HCT116 (cell line): ENCODE results near the gene H6PD. TPM values are rescaled to one million over a fixed set of nuclear protein-coding genes. Genes with fewer than 3 reads are reported as not detected.

Experiments used
- ATAC-seq: fragments of 200-7000 bp; cut with Tn5 transposase; 2 replicates; pipeline ENCODE4 v1.9.1; 2020; ENCODE audit warnings: mild to moderate bottlenecking, moderate library complexity
- BruUV-seq: library from RNA; stranded (reverse); fragments of 400-500 nt; replicated peaks from 2 replicates; lab custom pipeline; 2021; lab: Mats Ljungman, UMichigan
- CTCF ChIA-PET: fragments of 300-600 bp; sonication (Branson Sonifier 250); formaldehyde crosslinking; loops from one replicate; lab custom pipeline; 2021; ENCODE audit warnings: antibody characterized with exemption; lab: Charles Lee
- POLR2A ChIA-PET: fragments of 300-600, 350-600 bp; sonication (Branson Sonifier 250); formaldehyde crosslinking; loops from one replicate; lab custom pipeline; 2021; ENCODE audit warnings: antibody characterized with exemption; lab: Charles Lee
- RAD21 ChIA-PET, 2 experiments: fragments of 300-600 bp; sonication (Branson Sonifier 250); formaldehyde crosslinking; loops; one replicate each; lab custom pipeline; 2023; ENCODE audit warnings: low total read pairs in 2 of 2; ENCODE audit not compliant: uncharacterized antibody in 2 of 2, unreplicated experiment in 2 of 2, low non-redundant PET in 1 of 2; lab: Charles Lee
- DNase-seq: peaks from one replicate; pipeline ENCODE4 v3.0.0-alpha.2; 2010; ENCODE audit warnings: low read depth, low spot score
- H2AFZ ChIP-seq: fragments of 200-600 bp; shearing (Covaris generic), sonication (generic); 2 replicates; pipeline ENCODE4 v1.6.1; 2017; ENCODE audit warnings: low read depth, mixed run types, mixed read lengths, antibody characterized with exemption, low read length; ENCODE audit not compliant: poor library complexity, severe bottlenecking
- H3K27ac ChIP-seq: 2 replicates; pipeline ENCODE4 v1.5.1; 2012; ENCODE audit warnings: low read depth, low read length
- H3K27me3 ChIP-seq: fragments of 200-600 bp; sonication (generic); 2 replicates; pipeline ENCODE4 v1.6.1; 2016; ENCODE audit warnings: mixed run types, low read length, mixed read lengths; ENCODE audit not compliant: insufficient read depth
- H3K36me3 ChIP-seq, 2 experiments: fragments of 200-500 bp in 1 of 2; fragments of 200-600 bp in 1 of 2; sonication (Bioruptor generic) in 1 of 2; sonication (generic) in 1 of 2; 2 replicates each; pipeline versions ENCODE4 v1.5.1 to v1.6.1; 2014 to 2016; ENCODE audit warnings: low read length in 2 of 2, inconsistent platforms in 1 of 2, mixed read lengths in 1 of 2, mixed run types in 1 of 2; ENCODE audit not compliant: insufficient read depth in 2 of 2, control insufficient read depth in 1 of 2
- H3K4me1 ChIP-seq, 2 experiments: fragments of 200-600 bp in 1 of 2; sonication (generic) in 1 of 2; 2 replicates each; pipeline versions ENCODE4 v1.5.1 to v1.6.1; 2012 to 2017; ENCODE audit warnings: low read length in 2 of 2, inconsistent platforms in 1 of 2, mild to moderate bottlenecking in 1 of 2, mixed read lengths in 1 of 2, mixed run types in 1 of 2, moderate library complexity in 1 of 2; ENCODE audit not compliant: insufficient read depth in 2 of 2, control insufficient read depth in 1 of 2
- H3K4me2 ChIP-seq: fragments of 200-600 bp; sonication (generic); 2 replicates; pipeline ENCODE4 v1.6.1; 2017; ENCODE audit warnings: mixed run types, low read length, mixed read lengths
- H3K4me3 ChIP-seq, 2 experiments: fragments of 200-600 bp in 1 of 2; sonication (generic) in 1 of 2; replicated peaks in 1 of 2; 2 replicates each; pipeline ENCODE4 v1.5.1; 2011 to 2016; ENCODE audit warnings: low read length in 2 of 2, control low read depth in 1 of 2, low read depth in 1 of 2, mild to moderate bottlenecking in 1 of 2, mixed read lengths in 1 of 2, mixed run types in 1 of 2
- H3K79me2 ChIP-seq: fragments of 200-600 bp; sonication (generic); 2 replicates; pipeline ENCODE4 v1.6.1; 2017; ENCODE audit warnings: mild to moderate bottlenecking, mixed run types, low read length, moderate library complexity, mixed read lengths; ENCODE audit not compliant: insufficient read depth
- H3K9ac ChIP-seq: fragments of 200-600 bp; sonication (generic); 2 replicates; pipeline ENCODE4 v1.6.1; 2016; ENCODE audit warnings: low read length, mixed read lengths
- H3K9me2 ChIP-seq: fragments of 200-600 bp; sonication (generic), shearing (Covaris generic); 2 replicates; pipeline ENCODE4 v1.6.1; 2017; ENCODE audit warnings: mixed run types, mild to moderate bottlenecking, moderate library complexity; ENCODE audit not compliant: insufficient read depth
- H3K9me3 ChIP-seq, 2 experiments: fragments of 200-500 bp in 1 of 2; fragments of 200-600 bp in 1 of 2; sonication (Bioruptor generic) in 1 of 2; sonication (generic) in 1 of 2; 2 replicates each; pipeline ENCODE4 v1.6.1; 2014 to 2017; ENCODE audit warnings: low read length in 2 of 2, mixed read lengths in 2 of 2, inconsistent platforms in 1 of 2, low read depth in 1 of 2, mild to moderate bottlenecking in 1 of 2, mixed run types in 1 of 2, moderate library complexity in 1 of 2; ENCODE audit not compliant: control insufficient read depth in 1 of 2, insufficient read depth in 1 of 2
- H4K20me1 ChIP-seq: fragments of 200-600 bp; sonication (generic), shearing (Covaris generic); 2 replicates; pipeline ENCODE4 v1.6.1; 2017; ENCODE audit warnings: mixed run types, mild to moderate bottlenecking, moderate library complexity; ENCODE audit not compliant: insufficient read depth
- CBX3 ChIP-seq: IDR thresholded peaks from 2 replicates; pipeline ENCODE4 v1.6.1; 2012; ENCODE audit warnings: low read depth
- EGR1 ChIP-seq: IDR thresholded peaks from 2 replicates; pipeline ENCODE4 v1.6.1; 2012; ENCODE audit warnings: low read depth
- ELF1 ChIP-seq: IDR thresholded peaks from 2 replicates; pipeline ENCODE4 v1.6.1; 2012; ENCODE audit warnings: low read depth, borderline replicate concordance
- EZH2phosphoT487 ChIP-seq: fragments of 200-600 bp; IDR thresholded peaks from 2 replicates; pipeline ENCODE4 v1.6.1; 2018; ENCODE audit warnings: antibody characterized with exemption, borderline replicate concordance
- POLR2A ChIP-seq: IDR thresholded peaks from 2 replicates; pipeline ENCODE4 v1.7.0; 2011; ENCODE audit warnings: borderline replicate concordance; ENCODE audit not compliant: insufficient read depth, insufficient read length; ENCODE audit errors: extremely low read depth
- POLR2AphosphoS5 ChIP-seq: IDR thresholded peaks from 2 replicates; pipeline ENCODE4 v1.6.1; 2011; ENCODE audit warnings: mild to moderate bottlenecking, low read depth, low read length, moderate library complexity
- SIN3A ChIP-seq: IDR thresholded peaks from 2 replicates; pipeline ENCODE4 v1.6.1; 2012; ENCODE audit warnings: low read depth
- SRF ChIP-seq: IDR thresholded peaks from 2 replicates; pipeline ENCODE4 v1.6.1; 2012; ENCODE audit warnings: low read depth
- TCF7L2 ChIP-seq: IDR thresholded peaks from 2 replicates; pipeline ENCODE4 v1.7.0; 2011; ENCODE audit warnings: borderline replicate concordance, inconsistent platforms; ENCODE audit not compliant: insufficient read depth, insufficient read length; ENCODE audit errors: extremely low read depth
- intact Hi-C: fragments of 100-400 bp; cut with micrococcal nuclease; formaldehyde crosslinking; loops from 2 replicates; pipeline ENCODE4 v1.10.0; 2022
- total RNA-seq: library from RNA; stranded (reverse); gene quantifications from one replicate; pipeline ENCODE4 v1.2.1, GENCODE V29; 2021; ENCODE audit not compliant: unreplicated experiment
- TF ChIP-seq, protein P1 (sequence below): IDR thresholded peaks from 2 replicates; pipeline ENCODE4 v1.6.1; 2011; ENCODE audit warnings: mild to moderate bottlenecking, low read length, moderate library complexity; ENCODE audit not compliant: insufficient replicate concordance; ENCODE audit errors: extremely low read depth
- TF ChIP-seq, protein P2 (sequence below), 3 experiments: fragments of 200-600 bp in 1 of 3; sonication (generic) in 1 of 3; IDR thresholded peaks in 2 of 3; conservative IDR thresholded peaks in 1 of 3; 2 replicates each; pipeline ENCODE4 v1.5.1; 2012 to 2017; ENCODE audit warnings: low read depth in 2 of 3, low read length in 2 of 3, antibody characterized with exemption in 1 of 3, borderline replicate concordance in 1 of 3, control low read depth in 1 of 3, mild to moderate bottlenecking in 1 of 3, mixed read lengths in 1 of 3, mixed run types in 1 of 3, moderate library complexity in 1 of 3; ENCODE audit not compliant: insufficient read depth in 1 of 3
- TF ChIP-seq, protein P3 (sequence below): IDR thresholded peaks from 2 replicates; pipeline ENCODE4 v1.6.1; 2012

Gene H6PD
- total RNA-seq, 1 experiment from 2014 or later, result 16.2 TPM

DNA sequence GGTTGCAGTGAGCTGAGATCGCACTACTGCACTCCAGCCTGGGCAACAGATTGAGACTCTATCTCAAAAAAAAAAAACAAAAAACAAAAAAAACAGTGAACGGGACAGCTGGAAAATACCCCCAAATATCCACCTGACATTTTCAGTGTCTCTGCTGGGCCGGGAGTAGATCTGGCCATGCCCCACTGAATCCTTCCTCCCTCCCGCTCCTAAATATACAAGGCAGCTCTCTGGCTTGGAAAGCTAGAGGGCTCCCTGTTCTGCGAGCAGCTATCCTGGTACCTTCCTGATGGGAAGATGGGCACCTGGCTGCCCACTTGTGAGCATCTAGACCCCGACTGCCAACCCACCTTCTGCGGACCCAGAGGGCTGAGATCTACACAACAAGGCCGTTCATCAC is 79.5 kb downstream of the H6PD start:
- Histone ChIP-seq H3K4me3 (no peak overlapping the region), H3K27me3 (no peaks in the 10 kb centered on the region), H3K27ac (no peak overlapping the region), H3K79me2 (peaks cover 57% of the 10 kb centered on the region), H3K36me3 (no peaks in the 10 kb centered on the region), H3K4me2 (no peak overlapping the region)
- no TSS peak for BruUV-seq
- intact Hi-C loops, result no loop called here
- no peak for ATAC-seq
- POLR2A ChIA-PET, result no interaction called here
- TF ChIP-seq TCF7L2 (no peak), ELF1 (no peak), SRF (no peak), EGR1 (no peak), CBX3 (no peak)
- TF ChIP-seq, all 23 proteins: peak for 0
- no peaks in the 10 kb centered on the region for H3K9me2 ChIP-seq
- no peak overlapping the region for H2AFZ ChIP-seq
- RAD21 ChIA-PET, result no interaction called here
- H3K4me1 ChIP-seq, result peaks cover 14 to 34% of the 10 kb centered on the region in 2 experiments
- H3K9ac ChIP-seq, result no peak overlapping the region
- no peak for DNase-seq
- H3K9me3 ChIP-seq, result no peaks in the 10 kb centered on the region
- CTCF ChIA-PET, result no interaction called here
- H4K20me1 ChIP-seq, result no peaks in the 10 kb centered on the region

DNA sequence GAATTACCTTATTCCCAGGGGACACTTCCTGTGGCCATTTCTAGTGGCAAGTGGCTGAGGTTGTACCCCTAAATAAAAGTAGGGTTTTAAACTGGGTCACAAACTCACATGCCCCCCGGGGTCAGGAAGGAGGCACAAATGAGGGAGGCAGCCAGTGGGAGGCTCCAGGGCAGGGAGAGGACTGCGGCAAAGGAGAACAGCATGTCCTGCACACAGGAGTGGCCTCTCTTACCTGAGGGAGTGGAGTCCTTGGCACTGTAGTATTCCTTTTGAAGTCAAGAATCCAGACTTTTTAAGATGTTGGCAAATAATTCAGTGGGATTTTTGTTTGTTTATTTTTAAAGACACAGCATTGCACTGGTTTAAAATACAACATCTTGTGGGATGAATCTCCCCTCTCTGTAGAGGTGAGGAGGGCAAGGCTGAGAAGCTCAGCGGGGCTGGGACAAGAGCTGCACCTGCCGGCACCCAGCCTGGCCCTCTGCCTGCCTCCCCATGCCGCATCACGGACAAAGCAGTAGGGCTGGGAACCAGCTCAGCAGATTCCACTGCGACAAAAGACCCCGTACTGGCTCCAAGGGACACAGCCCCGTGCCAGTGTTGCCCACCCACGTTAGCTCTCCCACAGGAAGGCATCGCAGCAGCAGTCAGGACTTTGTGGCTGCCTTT is 80.3 kb downstream of the H6PD start:
- H3K9me3 ChIP-seq, result no peaks in the 10 kb centered on the region
- TF ChIP-seq, protein P1, sequence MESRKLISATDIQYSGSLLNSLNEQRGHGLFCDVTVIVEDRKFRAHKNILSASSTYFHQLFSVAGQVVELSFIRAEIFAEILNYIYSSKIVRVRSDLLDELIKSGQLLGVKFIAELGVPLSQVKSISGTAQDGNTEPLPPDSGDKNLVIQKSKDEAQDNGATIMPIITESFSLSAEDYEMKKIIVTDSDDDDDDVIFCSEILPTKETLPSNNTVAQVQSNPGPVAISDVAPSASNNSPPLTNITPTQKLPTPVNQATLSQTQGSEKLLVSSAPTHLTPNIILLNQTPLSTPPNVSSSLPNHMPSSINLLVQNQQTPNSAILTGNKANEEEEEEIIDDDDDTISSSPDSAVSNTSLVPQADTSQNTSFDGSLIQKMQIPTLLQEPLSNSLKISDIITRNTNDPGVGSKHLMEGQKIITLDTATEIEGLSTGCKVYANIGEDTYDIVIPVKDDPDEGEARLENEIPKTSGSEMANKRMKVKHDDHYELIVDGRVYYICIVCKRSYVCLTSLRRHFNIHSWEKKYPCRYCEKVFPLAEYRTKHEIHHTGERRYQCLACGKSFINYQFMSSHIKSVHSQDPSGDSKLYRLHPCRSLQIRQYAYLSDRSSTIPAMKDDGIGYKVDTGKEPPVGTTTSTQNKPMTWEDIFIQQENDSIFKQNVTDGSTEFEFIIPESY, result no peak
- TF ChIP-seq SIN3A (no peak), POLR2A (no peak), TCF7L2 (no peak), ELF1 (no peak), CBX3 (no peak), POLR2AphosphoS5 (no peak), EZH2phosphoT487 (no peak)
- TF ChIP-seq, protein P2, sequence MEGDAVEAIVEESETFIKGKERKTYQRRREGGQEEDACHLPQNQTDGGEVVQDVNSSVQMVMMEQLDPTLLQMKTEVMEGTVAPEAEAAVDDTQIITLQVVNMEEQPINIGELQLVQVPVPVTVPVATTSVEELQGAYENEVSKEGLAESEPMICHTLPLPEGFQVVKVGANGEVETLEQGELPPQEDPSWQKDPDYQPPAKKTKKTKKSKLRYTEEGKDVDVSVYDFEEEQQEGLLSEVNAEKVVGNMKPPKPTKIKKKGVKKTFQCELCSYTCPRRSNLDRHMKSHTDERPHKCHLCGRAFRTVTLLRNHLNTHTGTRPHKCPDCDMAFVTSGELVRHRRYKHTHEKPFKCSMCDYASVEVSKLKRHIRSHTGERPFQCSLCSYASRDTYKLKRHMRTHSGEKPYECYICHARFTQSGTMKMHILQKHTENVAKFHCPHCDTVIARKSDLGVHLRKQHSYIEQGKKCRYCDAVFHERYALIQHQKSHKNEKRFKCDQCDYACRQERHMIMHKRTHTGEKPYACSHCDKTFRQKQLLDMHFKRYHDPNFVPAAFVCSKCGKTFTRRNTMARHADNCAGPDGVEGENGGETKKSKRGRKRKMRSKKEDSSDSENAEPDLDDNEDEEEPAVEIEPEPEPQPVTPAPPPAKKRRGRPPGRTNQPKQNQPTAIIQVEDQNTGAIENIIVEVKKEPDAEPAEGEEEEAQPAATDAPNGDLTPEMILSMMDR (IDR thresholded peaks at IDR 0.05 in 2 of 3, conservative IDR thresholded peaks at IDR 0.05 in 1 of 3; ENCODE audit: borderline replicate concordance in 1 of 3, insufficient read depth in 1 of 3, low read depth in 2 of 3, low read length in 2 of 3), result no peak
- TF ChIP-seq, protein P3, sequence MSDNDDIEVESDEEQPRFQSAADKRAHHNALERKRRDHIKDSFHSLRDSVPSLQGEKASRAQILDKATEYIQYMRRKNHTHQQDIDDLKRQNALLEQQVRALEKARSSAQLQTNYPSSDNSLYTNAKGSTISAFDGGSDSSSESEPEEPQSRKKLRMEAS, result no peak

More for the DNA sequence above, 80.3 kb downstream of the H6PD start:
- H3K36me3 ChIP-seq, result no peaks in the 10 kb centered on the region
- no peaks in the 10 kb centered on the region for H3K27me3 ChIP-seq
- no peak overlapping the region for H2AFZ ChIP-seq
- peaks cover 14 to 34% of the 10 kb centered on the region in 2 experiments for H3K4me1 ChIP-seq
- ATAC-seq (no peak), DNase-seq (no peak)
- BruUV-seq, result no TSS peak
- peaks cover 57% of the 10 kb centered on the region for H3K79me2 ChIP-seq
- intact Hi-C loops, result no loop called here
- ChIA-PET POLR2A (interaction anchor here (0.6 kb wide), 1 partner anchor 150 kb away, joined by 3 read pairs; no protein-coding TSS in a partner anchor), RAD21 (no interaction called here), CTCF (no interaction called here)
- no peak overlapping the region for H3K4me3 ChIP-seq
- no peak overlapping the region for H3K9ac ChIP-seq
- H4K20me1 ChIP-seq, result no peaks in the 10 kb centered on the region
- H3K27ac ChIP-seq, result no peak overlapping the region
- no peaks in the 10 kb centered on the region for H3K9me2 ChIP-seq
- no peak overlapping the region for H3K4me2 ChIP-seq
